ENCODE results near the gene CEP128. TPM values are rescaled to one million over a fixed set of nuclear protein-coding genes. Genes with fewer than 3 reads are reported as not detected.

The CEP128 gene
- total RNA-seq, 1 experiment from 2014 or later, result 19.0 TPM

DNA sequence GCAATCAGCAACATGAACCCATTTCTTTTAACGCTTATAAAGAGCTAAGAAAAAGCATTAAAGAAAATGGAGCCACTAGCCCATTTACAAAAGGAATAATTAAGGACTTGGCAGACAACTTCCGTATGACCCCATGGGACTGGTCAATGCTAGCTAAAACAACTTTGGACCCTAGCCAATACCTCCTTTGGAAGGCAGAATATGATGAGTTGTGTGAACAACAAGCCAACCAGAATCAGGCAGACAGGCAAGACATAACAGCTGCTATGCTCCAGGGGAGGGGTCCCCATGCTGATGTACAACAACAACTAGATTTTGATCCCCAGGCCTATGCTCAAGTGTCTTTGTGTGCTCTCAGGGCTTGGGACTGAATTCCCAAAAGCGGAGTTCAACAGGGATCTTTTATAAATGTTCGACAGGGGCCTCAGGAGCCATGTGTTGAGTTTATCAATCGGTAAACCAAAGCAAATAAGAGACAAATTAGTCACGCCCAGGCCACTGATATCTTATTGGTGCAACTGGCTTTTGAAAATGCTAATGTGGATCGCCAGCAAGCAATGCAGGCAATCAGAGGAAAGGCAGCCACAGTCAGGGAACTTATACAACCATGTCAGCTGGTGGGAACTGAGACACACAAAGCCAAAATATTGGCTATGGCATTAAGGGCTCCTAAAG, 475.9 kb downstream of the CEP128 start:
- H3K27me3 ChIP-seq, result no peaks in the 10 kb centered on the region
- H3K4me1 ChIP-seq, result peaks cover 33% of the 10 kb centered on the region
- peak; percentile 91 to 96 for DNase-seq
- no peaks in the 10 kb centered on the region for H3K36me3 ChIP-seq
- no peaks in the 10 kb centered on the region for H3K9me3 ChIP-seq (replicated peaks)
- H3K27ac ChIP-seq, result peak overlapping the region; percentile 97
- H3K4me3 ChIP-seq, result peak overlapping the region; percentile 16

DNA sequence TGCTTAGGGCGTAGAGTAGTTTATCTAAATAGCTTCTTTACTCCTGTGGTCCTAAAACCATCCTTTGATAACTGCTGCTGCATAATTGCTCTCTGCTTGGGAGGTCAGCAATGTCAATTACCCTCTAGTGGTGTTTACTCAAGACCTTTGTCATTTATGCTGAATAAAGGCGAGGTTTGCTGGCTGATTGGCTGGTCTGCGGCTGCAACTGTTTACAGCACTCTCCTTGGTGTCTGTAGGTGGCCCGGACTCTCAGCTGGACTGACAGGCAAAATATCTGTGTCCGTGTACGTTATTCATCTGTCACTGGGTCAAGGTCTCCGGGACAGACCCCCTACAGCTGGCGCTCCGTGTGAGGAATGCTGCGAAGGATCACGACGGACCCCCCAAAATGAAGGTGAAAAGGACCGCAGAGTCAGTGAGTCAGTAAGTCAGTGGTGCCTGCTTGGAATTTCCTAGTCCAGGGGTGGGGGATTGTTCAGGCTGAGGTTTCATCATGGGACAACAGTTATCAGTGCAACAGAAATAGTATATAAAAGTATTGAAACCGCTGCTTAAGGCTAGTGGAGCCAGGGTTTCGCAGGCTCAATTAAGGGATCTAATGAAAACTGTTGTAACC, 476.9 kb downstream of the CEP128 start:
- H3K4me3 ChIP-seq, result no peak overlapping the region; the same call in 1 of the 2 replicates
- DNase-seq, result peak; percentile 34 to 47
- no peaks in the 10 kb centered on the region for H3K36me3 ChIP-seq
- H3K9me3 ChIP-seq (replicated peaks), result no peaks in the 10 kb centered on the region
- H3K27me3 ChIP-seq, result no peaks in the 10 kb centered on the region
- peak overlapping the region; percentile 97 for H3K27ac ChIP-seq
- H3K4me1 ChIP-seq, result peaks cover 33% of the 10 kb centered on the region

DNA sequence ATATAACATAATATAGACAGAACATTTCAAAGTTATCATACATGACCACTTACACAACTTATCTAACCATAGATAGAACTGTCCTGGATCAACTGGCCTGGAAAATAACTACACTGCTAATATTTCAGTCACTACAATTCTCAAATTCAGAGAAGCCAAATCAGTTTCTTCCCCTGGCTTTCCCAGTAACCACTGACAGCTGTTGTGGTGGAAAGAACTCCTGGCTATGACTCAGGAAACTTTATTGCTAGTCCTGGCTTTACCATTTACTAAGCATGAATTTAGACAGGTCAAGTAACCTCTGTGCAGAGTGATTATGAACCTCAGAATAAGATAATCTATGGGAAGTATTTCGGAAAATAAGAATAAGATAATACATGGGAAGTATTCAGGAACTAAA, 485.3 kb downstream of the CEP128 start:
- Histone ChIP-seq H3K4me1 (peaks cover 19% of the 10 kb centered on the region), H3K36me3 (no peaks in the 10 kb centered on the region), H3K27ac (peak overlapping the region; percentile 42), H3K27me3 (no peaks in the 10 kb centered on the region), H3K4me3 (no peak overlapping the region), H3K9me3 (replicated peaks) (no peaks in the 10 kb centered on the region)
- peak; percentile 58 to 84 for DNase-seq

DNA sequence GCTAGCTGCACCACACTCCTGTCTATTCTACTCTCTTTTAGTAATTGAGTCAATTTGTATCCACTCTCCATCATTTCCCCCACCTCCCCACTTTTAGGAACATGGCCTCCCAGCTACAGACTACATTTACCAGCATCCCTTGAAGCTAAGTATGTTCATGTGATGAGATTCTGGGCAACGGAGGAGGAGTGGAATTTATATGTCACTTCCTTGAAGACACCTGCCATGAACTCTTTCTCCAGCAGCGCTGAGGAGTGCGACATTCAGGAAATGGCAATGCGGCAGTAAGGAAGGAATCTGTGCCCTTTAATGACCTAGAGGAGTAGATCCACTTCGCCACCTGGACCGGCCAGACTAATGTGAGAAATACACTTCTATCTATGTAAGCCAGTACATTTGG, 486.5 kb downstream of the CEP128 start:
- peak in 1 of 2 experiments; percentile 6 for DNase-seq
- H3K9me3 ChIP-seq (replicated peaks), result no peaks in the 10 kb centered on the region; the same call in 1 of the 2 replicates
- H3K27ac ChIP-seq, result no peak overlapping the region
- H3K36me3 ChIP-seq, result no peaks in the 10 kb centered on the region
- H3K4me1 ChIP-seq, result peaks cover 19% of the 10 kb centered on the region
- no peaks in the 10 kb centered on the region for H3K27me3 ChIP-seq
- H3K4me3 ChIP-seq, result no peak overlapping the region

DNA sequence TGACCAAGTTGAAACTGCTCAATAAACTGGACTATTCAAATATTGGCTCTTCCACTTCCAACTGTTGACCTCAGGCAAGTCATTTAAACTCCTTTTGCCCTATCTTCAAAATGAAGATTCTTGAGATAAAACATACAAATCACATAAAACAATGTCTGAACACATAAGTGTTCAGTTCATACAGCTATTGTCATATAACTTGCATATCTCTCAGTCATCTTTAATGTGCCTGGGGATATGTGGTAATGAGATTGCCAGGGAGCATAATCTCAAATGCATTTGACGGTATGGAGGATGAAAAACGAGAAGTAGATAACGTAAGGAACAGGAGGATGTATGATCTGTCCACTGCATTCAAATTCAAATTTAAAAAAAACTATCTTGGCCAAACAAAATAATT, 493.3 kb downstream of the CEP128 start:
- DNase-seq, result no peak
- Histone ChIP-seq H3K4me1 (no peaks in the 10 kb centered on the region; the same call in 1 of the 2 replicates), H3K27me3 (no peaks in the 10 kb centered on the region), H3K9me3 (replicated peaks) (no peaks in the 10 kb centered on the region; the same call in 1 of the 2 replicates), H3K36me3 (no peaks in the 10 kb centered on the region), H3K4me3 (no peak overlapping the region), H3K27ac (no peak overlapping the region)

DNA sequence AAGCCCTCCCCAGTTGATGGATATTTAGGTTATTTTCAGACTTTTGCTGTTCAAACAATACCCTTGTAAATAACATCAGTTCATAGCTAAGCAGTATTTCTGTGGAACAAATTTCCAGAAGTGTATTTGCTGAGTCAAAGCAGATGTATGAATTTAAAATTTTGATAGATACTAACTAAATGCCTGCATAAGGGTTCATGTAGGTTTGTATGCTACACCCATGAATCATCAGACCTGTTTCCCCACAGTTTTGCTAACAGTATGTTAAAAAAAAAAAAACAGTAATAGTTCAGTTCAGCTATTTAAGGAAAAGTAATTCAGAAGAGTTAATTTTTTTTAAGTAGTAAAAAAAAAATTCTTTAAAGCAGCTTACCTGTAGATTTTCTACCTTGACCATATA, 494.1 kb downstream of the CEP128 start:
- H3K27ac ChIP-seq, result no peak overlapping the region
- no peaks in the 10 kb centered on the region; the same call in 1 of the 2 replicates for H3K4me1 ChIP-seq
- no peak for DNase-seq
- H3K36me3 ChIP-seq, result no peaks in the 10 kb centered on the region
- H3K9me3 ChIP-seq (replicated peaks), result no peaks in the 10 kb centered on the region; the same call in 1 of the 2 replicates
- no peaks in the 10 kb centered on the region for H3K27me3 ChIP-seq
- H3K4me3 ChIP-seq, result no peak overlapping the region

Other genes with a start within 250 kb of the CEP128 start
- gene TSHR, start 13.9 kb upstream of the CEP128 start, total RNA-seq (2014; rRNA removed; shearing (Covaris generic)), result 0.30 TPM in 1 of 2 replicates, not detected in the other